Lower lobe of right lung (tissue), 2 donors: Measurements from ENCODE around the gene PLCB3. TPM values are rescaled to one million over a fixed set of nuclear protein-coding genes. Genes with fewer than 3 reads are reported as not detected.

Experiments
- ATAC-seq, 2 donors: fragments of 200-7000 bp; cut with Tn5 transposase; one replicate each; pipeline ENCODE4 v1.9.1; 2020 to 2022; ENCODE audit warnings: mild to moderate bottlenecking in 2 of 2, moderate library complexity in 2 of 2
- DNase-seq: peaks from one replicate; pipeline ENCODE4 v3.0.0-alpha.2; 2020
- H3K27ac ChIP-seq: fragments of 200-600 bp; one replicate; pipeline ENCODE4 v1.8.0; 2022
- H3K27me3 ChIP-seq: fragments of 200-600 bp; one replicate; pipeline ENCODE4 v1.8.0; 2022; ENCODE audit warnings: low read depth
- H3K36me3 ChIP-seq: fragments of 200-600 bp; one replicate; pipeline ENCODE4 v1.8.0; 2022; ENCODE audit warnings: mild to moderate bottlenecking
- H3K4me1 ChIP-seq: fragments of 200-600 bp; one replicate; pipeline ENCODE4 v1.8.0; 2022
- H3K4me3 ChIP-seq: fragments of 200-600 bp; one replicate; pipeline ENCODE4 v1.8.0; 2022; ENCODE audit warnings: mild to moderate bottlenecking
- H3K9me3 ChIP-seq: fragments of 200-600 bp; one replicate; pipeline ENCODE4 v1.8.0; 2022
- CTCF ChIP-seq: fragments of 200-600 bp; IDR thresholded peaks from one replicate; pipeline ENCODE4 v1.8.0; 2022; ENCODE audit warnings: antibody characterized with exemption, mild to moderate bottlenecking
- intact Hi-C: fragments of 100-400 bp; cut with DNase I; formaldehyde crosslinking; loops from one replicate; pipeline ENCODE4 v1.11.0; 2022
- total RNA-seq: library from RNA; stranded (reverse); fragmentation: NEBNext Ultra II Directional; extraction: Animal tissue kit (Norgen Biotek cat#: 25700); gene quantifications from one replicate; pipeline ENCODE4 v1.2.1, GENCODE V29; 2021
- donor health status: DM: no; HTN: yes; CAD: no; lungs with severe emphysema.

Gene PLCB3
- total RNA-seq, 1 donor from 2014 or later, result 31.8 TPM

DNA sequence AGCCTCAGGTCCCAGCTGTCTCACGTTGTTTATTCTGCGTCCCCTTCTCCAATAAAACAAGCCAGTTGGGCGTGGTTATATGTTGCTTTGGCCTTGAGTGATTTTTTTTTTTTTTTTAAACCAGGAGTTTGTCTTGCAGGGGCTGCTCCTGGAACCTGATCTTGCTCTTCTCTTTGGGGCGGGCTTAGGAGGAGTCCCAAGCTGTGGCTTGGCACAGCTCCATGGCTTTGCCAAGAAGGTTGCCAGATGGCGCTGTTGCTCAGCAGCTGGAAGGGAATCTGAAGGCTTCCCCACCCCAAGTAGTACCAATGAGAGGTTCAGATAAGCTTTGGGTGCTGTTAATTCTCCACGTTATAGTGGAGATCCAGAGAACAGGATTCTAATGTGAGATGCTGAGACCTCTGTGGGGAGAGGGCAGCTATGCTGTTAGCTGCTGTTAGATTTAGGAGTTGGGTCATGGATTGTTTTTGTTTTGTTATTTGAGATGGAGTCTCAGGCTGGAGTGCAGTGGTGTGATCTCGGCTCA, 46.8 kb upstream of the PLCB3 start:
- Histone ChIP-seq H3K9me3 (no peaks in the 10 kb centered on the region), H3K27me3 (no peaks in the 10 kb centered on the region), H3K36me3 (peaks cover 57% of the 10 kb centered on the region), H3K4me3 (no peak overlapping the region), H3K4me1 (peaks cover 50% of the 10 kb centered on the region), H3K27ac (no peak overlapping the region)
- DNase-seq, result peak; percentile 91
- peak; percentile 77 for TF ChIP-seq CTCF
- peak; percentile 78 to 79 for ATAC-seq
- intact Hi-C loops, result no loop called here

GRCh38 chr11:64206457-64207255, 44.7 kb upstream of the PLCB3 start, which contains the start of gene FERMT3:
Gene FERMT3 (plus strand): TSS chr11:64206721. CDS start chr11:64207365, 644 bp downstream.
- Histone ChIP-seq H3K4me1 (peaks cover 50% of the 10 kb centered on the region), H3K4me3 (peak within 1 kb of the TSS; percentile 64), H3K27me3 (no peaks in the 10 kb centered on the region), H3K36me3 (peaks cover 54% of the 10 kb centered on the region), H3K9me3 (no peaks in the 10 kb centered on the region), H3K27ac (peak within 1 kb of the TSS; percentile 85)
- intact Hi-C loops, result no loop called here
- peak; percentile 66 to 77 for ATAC-seq
- peak; percentile 89 for DNase-seq
- no peak for TF ChIP-seq CTCF

DNA sequence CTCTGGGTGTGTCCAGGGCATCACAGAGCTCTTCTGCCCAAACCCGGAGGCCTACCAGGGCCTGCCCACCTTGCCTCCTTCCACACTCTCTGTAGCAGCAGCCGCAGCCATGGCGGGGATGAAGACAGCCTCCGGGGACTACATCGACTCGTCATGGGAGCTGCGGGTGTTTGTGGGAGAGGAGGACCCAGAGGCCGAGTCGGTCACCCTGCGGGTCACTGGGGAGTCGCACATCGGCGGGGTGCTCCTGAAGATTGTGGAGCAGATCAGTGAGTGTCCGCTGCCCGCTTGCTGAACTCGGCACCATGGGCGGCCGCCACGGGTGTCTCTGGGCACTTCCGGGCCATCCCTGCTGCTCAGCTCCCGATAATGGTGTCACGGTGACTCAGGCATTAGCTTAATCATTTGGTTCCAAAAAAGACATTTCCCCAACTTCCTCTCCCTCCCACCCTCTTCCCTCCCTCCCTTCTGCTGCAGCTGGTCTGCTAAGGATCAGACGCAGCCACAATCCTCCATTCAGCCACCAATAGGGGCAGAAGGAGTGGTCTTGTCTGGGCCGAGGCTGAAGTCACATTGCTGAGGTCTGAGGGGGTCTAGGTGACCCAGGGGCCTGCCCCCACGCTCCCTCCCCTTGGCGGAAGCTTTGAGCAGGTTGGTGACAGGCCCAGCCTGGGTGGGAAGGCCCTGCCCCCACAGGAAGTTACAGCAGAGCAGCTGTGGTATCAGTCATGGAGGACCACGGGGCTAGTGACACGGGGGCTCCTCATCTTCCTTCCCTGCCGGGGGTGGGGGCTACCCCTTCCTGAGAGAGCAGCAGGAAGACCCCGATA, 43.9 kb upstream of the PLCB3 start:
- no peaks in the 10 kb centered on the region for H3K9me3 ChIP-seq
- peak; percentile 79 for DNase-seq
- H3K36me3 ChIP-seq, result peaks cover 54% of the 10 kb centered on the region
- no peaks in the 10 kb centered on the region for H3K27me3 ChIP-seq
- H3K4me1 ChIP-seq, result peaks cover 50% of the 10 kb centered on the region
- H3K4me3 ChIP-seq, result peak overlapping the region; percentile 64
- intact Hi-C loops, result no loop called here
- H3K27ac ChIP-seq, result peak overlapping the region; percentile 85
- TF ChIP-seq CTCF, result no peak
- ATAC-seq, result peak; percentile 58

DNA sequence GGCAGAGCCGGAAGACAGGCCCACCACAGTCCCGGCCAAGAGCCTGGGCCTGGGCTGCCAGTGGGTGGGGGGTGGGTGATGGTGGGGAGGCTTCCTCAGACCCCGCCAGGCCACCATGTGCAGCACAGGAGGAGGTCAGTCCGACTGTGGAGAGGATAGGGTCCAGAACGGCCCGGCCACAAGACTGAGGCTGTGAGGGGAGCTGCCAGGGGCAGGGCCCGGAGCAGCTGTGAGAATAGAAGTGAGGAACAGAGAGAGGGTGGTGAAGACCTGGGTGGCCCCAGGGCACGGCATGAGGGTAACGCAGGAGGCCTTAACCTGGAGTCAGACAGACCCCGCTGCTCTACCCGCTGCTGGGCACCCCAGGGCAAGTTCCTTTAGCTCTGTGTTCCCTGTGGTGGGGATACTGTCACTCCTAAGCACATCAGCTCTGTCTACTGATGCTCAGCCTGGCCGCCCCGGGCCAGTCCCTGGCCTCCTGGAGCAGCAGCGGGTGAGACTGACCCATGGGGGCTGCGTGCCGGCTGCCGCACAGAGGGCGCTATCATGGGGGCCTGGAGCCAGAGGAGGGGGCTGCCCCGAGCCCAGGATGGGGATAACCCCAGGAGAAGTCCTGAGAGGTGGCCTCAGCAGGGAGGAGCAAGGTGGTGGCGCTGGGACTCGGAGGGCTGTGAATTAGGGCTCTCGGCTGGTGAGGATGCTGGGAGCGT, 43.1 kb upstream of the PLCB3 start:
- DNase-seq, result no peak
- H3K36me3 ChIP-seq, result peaks cover 51% of the 10 kb centered on the region
- H3K4me1 ChIP-seq, result peaks cover 50% of the 10 kb centered on the region
- peak overlapping the region; percentile 64 for H3K4me3 ChIP-seq
- intact Hi-C loops, result no loop called here
- TF ChIP-seq CTCF, result no peak
- H3K27me3 ChIP-seq, result no peaks in the 10 kb centered on the region
- H3K27ac ChIP-seq, result peak overlapping the region; percentile 85
- no peak for ATAC-seq
- H3K9me3 ChIP-seq, result no peaks in the 10 kb centered on the region
